Activated T-cell treated with anti-CD3 and anti-CD28 coated beads, Interleukin-2, amount 50 U/mL, for 1 hour (primary cell): ENCODE data around the gene LUC7L2.
"Not testable (repeated sequence)": the region's sequence is repeated elsewhere in the genome, so short reads cannot be mapped to it uniquely, and the experiment has no call there.

ENCODE experiments used
- DNase-seq: peaks from one replicate; pipeline ENCODE4 v3.0.0-alpha.2; 2020

The LUC7L2 gene

DNA sequence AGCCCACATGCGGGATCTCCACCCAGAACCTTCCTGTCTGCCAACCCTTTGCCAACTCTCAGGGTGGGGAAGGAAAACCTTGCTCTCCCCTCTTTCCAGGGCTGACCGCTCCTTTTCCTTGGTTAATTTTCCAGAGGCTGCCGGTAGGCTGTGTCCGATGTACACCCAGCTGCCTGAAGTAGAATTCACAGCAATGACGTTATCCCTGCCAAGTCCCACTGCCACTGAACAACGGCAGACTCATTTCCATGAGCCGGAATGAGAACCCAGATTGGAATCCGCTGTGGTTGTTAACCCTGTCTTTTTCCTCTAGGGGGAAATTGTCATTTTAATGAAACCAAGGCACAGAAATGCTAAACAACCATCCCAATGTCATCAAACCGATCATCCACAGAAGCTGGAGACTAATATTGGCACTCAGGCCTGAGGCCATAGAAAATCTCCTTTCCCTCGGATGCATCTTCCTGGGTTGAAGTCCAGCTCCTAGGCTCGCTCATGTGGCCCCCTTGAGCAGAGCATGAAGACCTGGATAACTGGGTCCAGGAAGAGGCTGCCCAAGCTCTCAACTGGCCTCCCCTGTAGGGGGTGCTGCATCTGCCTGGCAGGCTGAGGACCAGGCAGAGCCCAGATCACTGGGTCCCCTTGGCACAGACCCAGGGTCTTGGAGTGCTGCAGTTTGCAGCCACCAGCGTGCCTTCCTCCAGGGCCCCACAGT is 93.4 kb downstream of the LUC7L2 start:
- DNase-seq, result no peak

DNA sequence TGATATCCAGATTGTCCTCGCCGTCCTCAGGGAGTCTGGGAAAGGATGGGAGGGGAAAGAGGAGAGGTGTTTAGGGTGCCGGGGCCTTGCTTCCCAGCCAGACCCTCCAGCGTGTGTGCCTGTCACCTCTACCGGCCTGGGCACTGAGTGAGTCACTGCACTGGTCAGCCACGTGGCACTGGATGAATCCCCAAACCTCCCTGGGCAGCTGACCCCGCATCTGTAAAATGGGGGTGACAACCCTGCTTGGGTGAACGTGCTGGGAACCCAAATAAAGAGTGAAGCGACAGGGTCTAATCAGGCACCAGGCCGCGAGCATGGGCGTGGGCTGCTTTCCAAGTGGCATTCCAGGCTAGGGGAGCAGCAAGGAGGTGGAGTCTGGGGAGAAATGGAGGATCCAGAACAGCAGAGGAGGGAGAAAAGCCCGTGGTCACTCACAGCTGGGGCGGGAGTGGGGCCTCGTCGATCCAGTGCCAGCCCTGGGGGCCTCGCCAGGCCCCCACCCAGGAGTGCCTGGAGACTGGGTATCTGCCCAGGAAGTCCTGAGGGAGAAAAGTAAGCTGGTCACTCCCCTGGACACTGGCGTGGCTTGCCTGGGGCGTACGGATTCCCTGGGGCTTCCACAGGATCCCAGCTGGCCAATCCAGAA is 94.1 kb downstream of the LUC7L2 start:
- DNase-seq, result no peak

DNA sequence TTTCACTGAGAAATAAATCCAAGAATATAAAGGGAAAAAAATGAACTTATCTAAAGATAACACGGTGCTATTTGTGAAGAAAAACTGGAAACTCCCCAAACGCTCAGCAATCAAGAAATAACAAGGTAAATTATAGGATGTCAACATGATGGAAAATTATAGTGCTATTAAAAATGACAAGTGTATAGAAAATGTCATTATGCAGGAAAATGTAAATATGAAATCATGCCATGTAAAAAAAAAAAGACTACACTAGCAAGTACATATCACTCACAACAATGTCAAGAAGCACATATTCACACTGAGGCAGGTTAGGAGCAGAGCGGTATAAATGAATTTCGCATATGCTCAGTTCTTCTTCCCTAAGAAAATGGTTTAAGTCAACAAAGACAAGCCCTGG is 96.1 kb downstream of the LUC7L2 start:
- DNase-seq, result no peak

DNA sequence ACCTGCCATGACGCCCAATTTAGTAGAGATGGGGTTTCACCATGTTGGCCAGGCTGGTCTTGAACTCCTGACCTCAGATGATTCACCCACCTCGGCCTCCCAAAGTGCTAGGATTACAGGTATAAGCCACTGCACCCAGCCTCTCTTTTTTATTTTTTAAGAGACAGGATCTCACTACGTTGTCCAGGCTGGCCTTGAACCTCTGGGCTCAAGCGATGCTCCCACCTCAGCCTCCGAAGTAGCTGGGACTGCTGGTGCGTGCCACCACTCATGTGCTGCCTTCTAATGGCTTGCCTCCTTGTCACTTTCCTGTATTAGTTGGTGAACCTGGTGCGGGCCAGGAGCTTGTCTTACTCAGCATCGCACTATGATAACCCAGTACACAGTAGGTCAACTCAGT is 96.8 kb downstream of the LUC7L2 start:
- DNase-seq, result no peak

DNA sequence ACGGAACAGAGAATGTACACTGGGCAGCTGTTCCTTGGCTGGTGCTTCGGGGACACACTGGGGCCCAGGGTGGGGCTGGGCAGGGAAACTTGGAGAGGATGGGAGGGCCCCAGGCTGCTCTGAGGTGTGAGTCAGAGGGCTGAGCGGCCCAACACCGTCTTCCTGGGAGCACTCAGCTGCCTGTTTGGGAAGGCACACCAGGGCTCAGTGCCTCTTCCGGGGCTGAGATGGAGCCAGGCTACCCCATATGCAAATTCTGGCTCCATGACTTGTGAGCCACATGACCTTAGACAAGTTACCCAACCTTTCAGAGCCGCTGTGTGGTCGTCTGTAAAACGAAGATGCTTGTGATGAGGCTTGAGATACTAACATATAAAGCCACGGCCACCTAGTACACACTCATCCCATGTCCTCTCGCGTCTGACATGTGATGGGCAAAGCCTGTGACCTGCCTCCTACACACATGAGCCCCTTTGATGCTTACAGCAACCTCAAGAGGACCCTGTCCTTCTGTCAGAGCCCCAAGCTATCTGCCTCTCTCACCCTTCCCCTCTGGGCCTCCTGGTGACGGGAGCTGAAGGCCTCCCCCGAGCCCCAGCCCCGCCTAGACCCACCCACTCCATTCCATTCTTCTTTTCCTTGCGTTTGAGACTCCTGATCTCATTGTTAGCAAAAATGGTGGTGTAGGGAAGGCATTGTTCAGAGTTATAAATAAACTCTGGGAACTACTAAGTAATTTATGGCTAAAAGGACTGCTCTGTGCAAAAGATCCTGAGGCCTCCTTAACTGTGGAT is 97.7 kb downstream of the LUC7L2 start:
- DNase-seq, result no peak

DNA sequence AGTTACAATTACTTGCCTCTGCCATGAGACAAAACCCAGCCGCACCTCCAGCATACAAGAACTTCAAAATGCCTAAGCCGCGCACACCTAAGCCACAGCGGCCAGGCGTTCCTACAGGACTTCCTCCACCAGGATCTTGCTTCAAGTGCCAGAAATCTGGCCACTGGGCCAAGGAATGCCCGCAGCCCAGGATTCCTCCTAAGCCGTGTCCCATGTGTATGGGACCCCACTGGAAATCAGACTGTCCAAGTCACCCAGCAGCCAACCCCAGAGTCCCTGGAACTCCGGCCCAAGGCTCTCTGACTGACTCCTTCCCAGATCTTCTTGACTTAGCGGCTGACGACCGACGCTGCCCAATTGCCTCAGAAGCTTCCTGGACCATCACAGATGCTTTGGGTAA is 103.7 kb downstream of the LUC7L2 start:
- not testable (repeated sequence) for DNase-seq

DNA sequence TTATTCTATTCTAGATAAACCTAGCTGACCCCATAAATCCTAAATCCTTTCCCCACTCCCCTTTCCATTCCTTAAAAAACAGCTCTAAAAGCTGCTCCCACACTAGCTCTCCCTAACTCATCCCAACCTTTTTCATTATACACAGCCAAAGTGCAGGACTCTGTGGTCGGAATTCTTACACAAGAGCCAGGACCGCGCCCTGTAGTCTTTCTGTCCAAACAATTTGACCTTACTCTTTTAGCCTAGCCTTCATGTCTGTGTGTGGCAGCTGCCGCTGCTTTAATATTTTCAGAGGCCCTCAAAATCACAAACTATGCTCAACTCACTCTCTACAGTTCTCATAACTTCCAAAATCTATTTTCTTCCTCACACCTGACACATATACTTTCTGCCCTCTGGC is 104.8 kb downstream of the LUC7L2 start:
- not testable (repeated sequence) for DNase-seq

DNA sequence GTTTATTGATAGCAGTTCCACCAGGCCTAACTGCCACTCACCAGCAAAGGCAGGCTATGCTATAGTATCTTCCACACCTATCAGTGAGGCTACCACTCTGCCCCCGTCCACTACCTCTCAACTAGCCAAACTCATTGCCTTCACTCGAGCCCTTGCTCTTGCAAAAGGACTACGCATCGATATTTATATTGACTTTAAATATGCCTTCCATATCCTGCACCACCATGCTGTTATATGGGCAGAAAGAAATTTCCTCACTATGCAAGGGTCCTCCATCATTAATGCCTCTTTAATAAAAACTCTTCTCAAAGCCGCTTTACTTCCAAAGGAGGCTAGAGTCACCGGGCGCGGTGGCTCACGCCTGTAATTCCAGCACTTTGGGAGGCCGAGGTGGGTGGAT is 105.4 kb downstream of the LUC7L2 start:
- DNase-seq, result not testable (repeated sequence)

DNA sequence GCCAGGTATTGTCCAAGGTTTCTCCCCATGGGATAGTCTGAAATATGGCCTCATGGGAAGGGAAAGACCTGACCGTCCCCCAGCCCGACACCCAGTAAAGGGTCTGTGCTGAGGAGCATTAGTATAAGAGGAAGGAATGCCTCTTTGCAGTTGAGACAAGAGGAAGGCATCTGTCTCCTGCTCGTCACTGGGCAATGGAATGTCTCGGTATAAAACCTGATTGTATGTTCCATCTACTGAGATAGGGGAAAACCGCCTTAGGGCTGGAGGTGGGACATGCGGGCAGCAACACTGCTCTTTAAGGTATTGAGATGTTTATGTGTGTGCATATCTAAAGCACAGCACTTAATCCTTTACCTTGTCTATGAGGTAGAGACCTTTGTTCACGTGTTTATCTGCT is 108.0 kb downstream of the LUC7L2 start:
- DNase-seq, result not testable (repeated sequence)

DNA sequence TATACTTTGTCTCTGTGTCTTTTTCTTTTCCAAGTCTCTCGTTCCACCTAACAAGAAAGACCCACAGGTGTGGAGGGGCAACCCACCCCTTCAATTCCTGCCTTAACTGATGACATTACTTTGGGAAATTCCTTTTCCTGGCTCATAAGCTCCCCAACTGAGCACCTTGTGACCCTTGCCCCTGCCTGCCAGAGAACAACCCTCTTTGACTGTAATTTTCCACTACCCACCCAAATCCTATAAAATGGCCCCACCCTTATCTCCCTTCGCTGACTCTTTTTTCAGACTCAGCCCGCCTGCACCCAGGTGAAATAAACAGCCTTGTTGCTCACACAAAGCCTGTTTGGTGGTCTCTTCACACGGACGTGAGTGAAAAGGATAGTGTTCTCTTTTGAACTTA is 108.6 kb downstream of the LUC7L2 start:
- DNase-seq, result not testable (repeated sequence)

DNA sequence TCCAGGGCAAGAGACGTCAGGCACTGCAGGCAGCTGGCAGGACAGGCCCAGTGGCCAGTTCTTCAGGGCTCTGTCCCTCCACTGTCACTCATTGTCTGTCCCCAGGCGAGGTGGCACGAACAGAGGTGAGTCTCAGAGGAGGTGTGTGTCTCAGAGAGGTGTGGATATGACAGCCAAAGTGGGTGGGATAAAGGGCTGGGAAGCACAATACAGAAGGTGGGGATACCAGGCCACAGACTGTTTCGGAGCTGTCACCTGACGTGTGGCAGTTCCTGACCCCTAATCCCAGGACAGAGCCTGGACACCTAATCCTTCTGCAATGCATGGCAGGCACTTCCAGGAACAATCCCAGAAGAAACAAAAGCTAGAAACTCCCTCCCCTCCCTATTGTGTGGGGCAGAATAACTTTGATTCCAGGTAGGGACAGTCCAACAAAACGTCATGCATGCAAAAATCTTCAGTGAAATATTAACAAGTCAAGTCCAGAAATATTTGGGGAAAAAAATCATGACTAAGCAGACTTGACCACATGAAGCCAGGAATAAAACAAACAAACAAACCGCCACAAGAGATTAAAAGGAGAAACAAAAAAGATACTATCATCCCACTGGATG is 112.2 kb downstream of the LUC7L2 start:
- no peak for DNase-seq
